Sciatic nerve (tissue), 2 donors: ENCODE results near the gene ARHGEF37. TPM values are rescaled to one million over a fixed set of nuclear protein-coding genes. Genes with fewer than 3 reads are reported as not detected.
"Not testable (repeated sequence)": the region's sequence is repeated elsewhere in the genome, so short reads cannot be mapped to it uniquely, and the experiment has no call there.

Source experiments
- ATAC-seq: fragments of 200-7000 bp; cut with Tn5 transposase; one replicate; pipeline ENCODE4 v1.9.1; 2020; ENCODE audit warnings: mild to moderate bottlenecking, moderate library complexity
- DNase-seq: peaks from one replicate; pipeline ENCODE4 v3.0.0-alpha.2; 2020; ENCODE audit warnings: low spot score
- intact Hi-C: fragments of 100-400 bp; cut with DNase I; formaldehyde crosslinking; loops from one replicate; pipeline ENCODE4 v1.14.2; 2022
- total RNA-seq: library from RNA; stranded (reverse); fragmentation: NEBNext Ultra II Directional; extraction: Animal tissue kit (Norgen Biotek cat#: 25700); gene quantifications from one replicate; pipeline ENCODE4 v1.2.1, GENCODE V29; 2021
- donor health status: DM: no; HTN: no; CAD: no.
- donor health status: DM: no; HTN: no; CAD: no.

Gene ARHGEF37
- total RNA-seq, 1 donor from 2014 or later: 86.7 TPM

- intact Hi-C loops: no loop called here
- no peak for ATAC-seq
- DNase-seq: no peak
Observed at GRCh38 chr5:149658299-149658698, 77.0 kb downstream of the ARHGEF37 start.

GRCh38 chr5:149664083-149664482, 82.8 kb downstream of the ARHGEF37 start:
- DNase-seq (no peak), ATAC-seq (no peak)
- intact Hi-C loops: no loop called here

GRCh38 chr5:149664666-149665415, 83.5 kb downstream of the ARHGEF37 start:
- no peak for ATAC-seq
- intact Hi-C loops: no loop called here
- DNase-seq: no peak

GRCh38 chr5:149665416-149666175, 84.3 kb downstream of the ARHGEF37 start:
- intact Hi-C loops: no loop called here
- no peak for ATAC-seq

GRCh38 chr5:149666212-149666852, 85.0 kb downstream of the ARHGEF37 start:
- no peak for ATAC-seq
- intact Hi-C loops: no loop called here
- no peak for DNase-seq

More at GRCh38 chr5:149665416-149666175, 84.3 kb downstream of the ARHGEF37 start:
- no peak for DNase-seq

- ATAC-seq (no peak), DNase-seq (no peak)
- intact Hi-C loops: no loop called here
Observed at GRCh38 chr5:149667084-149667828, 86.0 kb downstream of the ARHGEF37 start.

- ATAC-seq: no peak
- DNase-seq: no peak
- intact Hi-C loops: no loop called here
Observed at GRCh38 chr5:149667829-149668330, 86.6 kb downstream of the ARHGEF37 start.

- DNase-seq, ATAC-seq, intact Hi-C loops: not testable (repeated sequence)
Observed at GRCh38 chr5:149669273-149669672, 88.0 kb downstream of the ARHGEF37 start.

- intact Hi-C loops: no loop called here
- ATAC-seq (no peak), DNase-seq (no peak)
Observed at GRCh38 chr5:149671544-149671943, 90.2 kb downstream of the ARHGEF37 start.

- intact Hi-C loops: no loop called here
- DNase-seq (no peak), ATAC-seq (no peak)
Observed at GRCh38 chr5:149672701-149673476, 91.6 kb downstream of the ARHGEF37 start.

GRCh38 chr5:149674686-149675085, 93.4 kb downstream of the ARHGEF37 start:
- ATAC-seq (no peak), DNase-seq (peak; percentile 2)
- intact Hi-C loops: no loop called here

GRCh38 chr5:149675610-149676201, 94.4 kb downstream of the ARHGEF37 start:
- DNase-seq: peak; percentile 41
- ATAC-seq: no peak
- intact Hi-C loops: no loop called here

- intact Hi-C loops: no loop called here
- ATAC-seq (peak; percentile 40), DNase-seq (peak; percentile 55)
Observed at GRCh38 chr5:149677731-149678130, 96.4 kb downstream of the ARHGEF37 start.

GRCh38 chr5:149679876-149680809, 98.8 kb downstream of the ARHGEF37 start:
- intact Hi-C loops: no loop called here
- ATAC-seq (peak; percentile 41), DNase-seq (peak; percentile 49)

- intact Hi-C loops: no loop called here
- peak; percentile 91 for ATAC-seq
Observed at GRCh38 chr5:149680810-149681221, 99.5 kb downstream of the ARHGEF37 start.

GRCh38 chr5:149681252-149681651, 100.0 kb downstream of the ARHGEF37 start:
- DNase-seq (no peak), ATAC-seq (peak; percentile 16)
- intact Hi-C loops: no loop called here

More at GRCh38 chr5:149680810-149681221, 99.5 kb downstream of the ARHGEF37 start:
- DNase-seq: peak; percentile 61

GRCh38 chr5:149681922-149682321, 100.6 kb downstream of the ARHGEF37 start:
- ATAC-seq (no peak), DNase-seq (no peak)
- intact Hi-C loops: no loop called here
